ENCODE data around the gene LCA5L.

GRCh38 chr21:39430954-39431353 lies 14.6 kb downstream of the LCA5L start:
- no peak for TF ChIP-seq CTCF (IDR thresholded peaks at IDR 0.05)
- no peak for TF ChIP-seq POLR2A (IDR thresholded peaks at IDR 0.05)
